SIG-M5 treated with dmso at 0.1 percent for 504 hours (cell line): Measurements from ENCODE around the gene SVOPL.
A peak's percentile ranks its signal among the peaks of the same experiment; 100 is the strongest.
"Not testable (repeated sequence)": the region's sequence is repeated elsewhere in the genome, so short reads cannot be mapped to it uniquely, and the experiment has no call there.

Source experiments
- DNase-seq: peaks from one replicate; lab custom pipeline; 2025; ENCODE audit not compliant: unreplicated experiment; lab: John Stamatoyannopoulos, UW

The SVOPL gene, protein sequence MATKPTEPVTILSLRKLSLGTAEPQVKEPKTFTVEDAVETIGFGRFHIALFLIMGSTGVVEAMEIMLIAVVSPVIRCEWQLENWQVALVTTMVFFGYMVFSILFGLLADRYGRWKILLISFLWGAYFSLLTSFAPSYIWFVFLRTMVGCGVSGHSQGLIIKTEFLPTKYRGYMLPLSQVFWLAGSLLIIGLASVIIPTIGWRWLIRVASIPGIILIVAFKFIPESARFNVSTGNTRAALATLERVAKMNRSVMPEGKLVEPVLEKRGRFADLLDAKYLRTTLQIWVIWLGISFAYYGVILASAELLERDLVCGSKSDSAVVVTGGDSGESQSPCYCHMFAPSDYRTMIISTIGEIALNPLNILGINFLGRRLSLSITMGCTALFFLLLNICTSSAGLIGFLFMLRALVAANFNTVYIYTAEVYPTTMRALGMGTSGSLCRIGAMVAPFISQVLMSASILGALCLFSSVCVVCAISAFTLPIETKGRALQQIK

DNA sequence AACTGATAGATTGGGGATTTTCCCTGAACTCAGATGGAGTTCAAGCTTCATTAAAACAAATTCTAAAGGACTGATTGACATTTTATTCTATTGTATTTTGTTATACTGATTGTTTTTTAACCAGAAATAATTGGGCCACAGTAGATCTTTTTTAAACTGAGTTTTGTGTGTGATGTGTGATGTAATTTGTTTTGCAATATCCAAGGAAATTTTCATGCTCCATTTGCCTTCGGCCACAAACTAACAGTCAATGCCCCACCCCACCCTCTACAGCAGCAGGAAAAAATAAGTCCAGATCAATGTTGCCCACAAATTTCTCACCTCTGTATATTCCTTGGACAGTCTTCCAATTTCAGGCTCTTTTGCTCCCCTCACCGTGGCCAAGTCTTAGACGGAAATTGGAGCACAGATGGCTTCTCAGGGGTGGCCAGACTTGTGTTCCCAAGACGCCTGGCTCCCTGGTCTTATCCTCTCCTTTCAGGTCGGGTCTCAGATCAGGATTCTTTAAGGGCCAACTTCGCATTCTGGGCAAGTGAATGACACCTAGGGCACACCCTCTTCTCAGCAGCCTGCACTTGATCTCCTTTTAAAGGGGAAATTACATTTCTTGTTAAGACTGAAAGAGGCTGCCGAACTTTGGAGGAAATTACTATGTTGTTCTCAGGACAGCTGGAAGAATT lies at the start of gene SVOPL:
SVOPL (minus strand) TSS at position 506 of the 680 bp plus-strand sequence. CDS start 22,317 bp downstream, outside the sequence.
- no peak for DNase-seq

GRCh38 chr7:138750473-138750872 lies 49.3 kb upstream of the SVOPL start:
- no peak for DNase-seq

- no peak for DNase-seq
These were observed 48.8 kb upstream of the SVOPL start for GRCh38 chr7:138749960-138750359.

DNA sequence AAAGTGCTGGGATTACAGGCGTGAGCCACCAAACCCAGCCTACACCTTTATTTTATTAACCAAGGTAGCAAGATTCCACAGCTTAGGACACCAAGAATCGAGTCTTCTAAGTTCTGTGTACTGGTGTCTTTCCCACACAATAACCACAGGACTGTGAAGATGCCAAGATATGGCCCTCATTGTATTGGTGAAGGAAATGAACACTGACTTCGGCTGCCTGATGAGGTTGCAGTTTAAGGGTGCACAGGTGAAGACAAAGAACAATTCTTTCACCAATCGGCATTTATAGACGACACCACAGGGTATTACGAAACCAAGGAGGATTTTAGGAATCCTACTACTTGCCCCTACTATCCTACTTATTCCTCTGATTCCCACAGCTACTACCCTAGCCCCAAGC lies 47.5 kb upstream of the SVOPL start:
- DNase-seq: no peak

DNA sequence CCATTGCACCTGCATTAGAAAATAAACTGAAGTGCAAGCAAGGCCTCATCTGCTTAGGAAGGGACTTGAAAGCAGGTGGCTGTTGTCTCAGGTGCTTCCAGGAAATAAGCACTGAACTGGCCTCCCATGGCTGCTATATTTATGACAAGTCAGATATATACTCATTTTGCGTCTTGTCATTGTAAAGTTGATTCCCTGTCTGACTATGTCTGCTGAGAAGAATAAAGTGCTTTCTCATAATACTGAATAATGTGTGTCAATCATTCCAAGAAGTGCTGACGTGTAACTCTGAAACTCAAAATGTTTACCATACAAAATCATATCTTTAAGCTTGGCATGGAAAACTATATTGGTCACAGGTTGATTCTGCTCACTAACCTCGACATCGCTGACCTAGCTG lies 44.9 kb upstream of the SVOPL start:
- DNase-seq: no peak

DNA sequence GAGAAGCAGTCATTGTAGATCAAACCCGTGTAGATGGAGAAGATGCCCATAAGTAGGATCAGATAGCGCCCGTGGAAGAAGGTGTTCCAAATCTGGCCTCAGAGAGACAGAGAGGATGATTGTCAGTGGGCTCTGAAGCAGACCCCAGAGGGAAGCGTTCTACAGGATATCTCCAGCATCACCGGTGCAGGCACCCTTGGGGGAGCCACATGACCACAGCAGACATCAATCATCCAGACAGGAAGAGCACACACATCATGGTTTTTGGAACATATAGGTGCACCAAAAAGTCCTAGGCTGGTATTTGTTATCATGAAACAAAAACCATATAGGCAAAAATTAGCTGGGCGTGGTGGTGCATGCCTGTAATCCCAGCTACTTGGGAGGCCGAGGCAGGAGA lies 44.0 kb upstream of the SVOPL start:
- DNase-seq: no peak

DNA sequence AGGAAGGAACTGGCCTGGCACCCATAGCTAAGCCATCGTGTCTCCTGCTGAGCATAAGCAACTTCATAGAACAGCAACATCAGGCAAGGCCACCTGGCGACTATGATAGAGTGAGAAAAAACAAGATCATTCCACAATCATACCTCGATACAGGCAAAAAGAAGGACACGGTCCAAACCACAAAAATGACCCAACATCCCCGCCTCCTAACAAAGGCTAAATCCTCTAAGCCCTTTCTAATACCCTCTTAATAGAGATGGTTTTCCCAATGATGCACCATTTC lies 40.2 kb upstream of the SVOPL start:
- DNase-seq: no peak

GRCh38 chr7:138739859-138740258 lies 38.7 kb upstream of the SVOPL start:
- DNase-seq: no peak

DNA sequence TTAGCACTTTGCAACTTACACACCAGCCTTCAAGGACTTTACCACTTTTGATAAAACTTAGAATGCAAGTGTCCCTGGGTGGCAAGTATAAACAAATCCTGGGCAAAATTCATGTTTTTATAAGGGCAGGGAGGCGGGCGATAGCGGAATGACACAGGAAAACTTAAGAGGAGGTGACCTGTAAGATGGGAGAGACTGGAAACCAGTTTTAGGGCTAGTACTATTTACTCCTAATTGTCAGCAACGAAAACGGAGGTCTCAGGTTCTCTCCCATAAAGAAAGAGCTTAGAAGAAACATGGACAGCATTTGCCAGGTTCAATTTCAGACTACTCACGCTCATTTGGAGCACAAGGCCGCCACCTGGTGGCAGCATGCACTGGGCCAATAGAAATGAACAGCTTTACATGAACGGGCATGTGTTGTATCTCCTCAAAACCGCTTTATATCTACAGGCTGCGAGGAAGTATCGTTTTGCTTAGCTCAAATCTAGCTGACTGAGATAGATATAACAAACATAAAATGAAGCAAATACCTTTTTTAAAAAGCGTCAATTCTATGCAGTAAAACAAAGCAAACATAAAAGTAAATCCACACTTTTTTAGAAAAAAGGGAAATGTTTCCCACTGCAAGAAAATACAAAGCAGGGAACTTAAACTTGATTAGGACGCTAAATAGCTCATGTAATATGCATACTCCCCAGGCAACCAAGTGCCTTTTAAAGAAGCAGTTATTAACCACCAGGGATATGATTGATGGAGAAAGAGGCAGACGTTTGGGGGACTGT lies 37.6 kb upstream of the SVOPL start:
- DNase-seq: peak; percentile 84

- no peak for DNase-seq
These were observed 37.0 kb upstream of the SVOPL start for GRCh38 chr7:138738114-138738513.

GRCh38 chr7:138735399-138735798 lies 34.2 kb upstream of the SVOPL start:
- no peak for DNase-seq

DNA sequence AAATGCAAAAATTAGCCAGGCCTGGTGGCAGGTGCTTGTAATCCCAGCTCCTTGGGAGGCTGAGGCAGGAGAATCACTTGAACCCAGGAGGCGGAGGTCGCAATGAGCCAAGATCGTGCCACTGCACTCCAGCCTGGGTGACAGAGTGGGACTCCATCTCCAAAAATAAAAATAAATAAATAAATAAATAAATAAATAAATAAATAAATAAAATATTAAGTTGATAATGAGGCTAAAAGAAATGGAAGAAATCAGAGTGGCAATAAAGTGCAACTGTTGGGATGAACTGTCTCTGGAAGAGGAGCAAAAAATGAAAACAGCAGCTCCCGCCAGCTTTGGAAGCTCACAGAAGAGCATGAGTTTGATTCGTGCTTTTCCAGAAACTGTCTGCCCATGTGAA lies 30.6 kb upstream of the SVOPL start:
- not testable (repeated sequence) for DNase-seq

DNA sequence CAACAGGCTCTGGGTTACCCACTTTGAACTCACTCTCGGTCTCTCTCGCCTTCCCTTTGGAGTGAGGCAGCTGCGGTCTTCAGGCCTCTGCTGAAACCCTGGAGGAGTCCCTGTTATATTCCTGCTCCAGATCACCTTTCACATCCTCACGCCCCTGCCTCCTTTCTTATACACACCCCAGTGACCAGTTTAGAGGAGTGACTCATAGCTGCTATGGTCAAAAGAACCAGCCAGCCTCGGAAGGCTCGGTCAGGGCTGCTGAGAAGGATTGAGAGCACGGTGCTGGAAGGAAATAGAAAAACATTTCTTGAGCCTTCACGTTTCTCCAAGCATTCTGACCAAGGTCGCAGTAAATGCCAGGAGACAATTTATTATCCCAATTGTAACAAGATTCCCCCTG lies 28.3 kb upstream of the SVOPL start:
- no peak for DNase-seq

DNA sequence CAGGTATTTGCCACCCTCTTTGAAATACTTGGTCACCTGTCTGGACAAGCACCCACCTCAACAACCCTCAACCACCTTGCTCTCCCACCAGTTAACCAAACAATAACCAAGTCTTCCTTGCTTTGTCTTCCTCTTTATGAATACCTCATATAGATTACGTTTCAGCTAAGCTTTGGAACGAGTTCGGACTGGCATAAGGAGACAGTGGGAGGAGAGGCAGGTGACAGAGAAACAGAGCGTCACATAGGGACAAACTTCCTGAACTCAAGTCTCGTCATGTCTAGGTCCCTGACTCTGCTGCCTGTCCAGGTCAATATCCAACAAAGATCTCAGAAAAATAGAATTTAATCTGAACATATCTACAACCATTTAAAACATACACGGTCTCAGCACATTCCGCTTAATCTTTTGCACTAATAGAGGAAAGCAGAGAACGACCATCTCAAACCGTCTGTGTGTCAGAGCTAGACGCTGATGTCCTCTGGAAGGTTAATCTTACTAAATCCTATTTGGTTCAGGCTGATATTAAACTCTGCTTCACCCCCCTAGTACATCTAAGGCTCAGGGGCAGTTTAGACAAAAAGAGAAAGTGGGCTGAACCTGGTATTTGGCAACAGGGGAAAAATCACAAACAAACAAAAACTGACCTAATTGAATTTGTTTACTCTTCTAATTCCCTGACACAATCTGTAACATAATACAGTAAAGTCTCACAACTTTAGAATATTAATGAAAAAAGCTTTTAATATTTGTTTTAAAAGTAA lies 26.4 kb upstream of the SVOPL start:
- no peak for DNase-seq

DNA sequence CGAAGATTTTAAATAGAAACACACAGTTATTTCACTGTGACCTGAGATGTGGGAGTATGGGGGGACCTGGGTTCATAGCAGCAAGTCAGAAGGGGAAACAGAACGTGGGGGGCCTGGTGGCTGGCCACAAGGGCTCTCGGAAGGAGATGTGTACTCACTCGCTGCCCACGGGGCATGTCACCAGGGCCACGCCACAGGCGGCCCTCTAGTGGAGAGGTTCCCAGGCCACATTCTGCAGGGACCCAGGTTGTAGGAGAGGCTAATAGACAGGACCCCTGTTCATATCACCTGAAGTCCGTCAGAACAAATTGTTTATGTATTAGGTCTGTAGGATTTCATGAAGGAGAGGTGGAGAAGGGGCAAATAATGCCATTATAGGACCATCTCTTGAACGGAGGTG lies 25.1 kb upstream of the SVOPL start:
- no peak for DNase-seq

DNA sequence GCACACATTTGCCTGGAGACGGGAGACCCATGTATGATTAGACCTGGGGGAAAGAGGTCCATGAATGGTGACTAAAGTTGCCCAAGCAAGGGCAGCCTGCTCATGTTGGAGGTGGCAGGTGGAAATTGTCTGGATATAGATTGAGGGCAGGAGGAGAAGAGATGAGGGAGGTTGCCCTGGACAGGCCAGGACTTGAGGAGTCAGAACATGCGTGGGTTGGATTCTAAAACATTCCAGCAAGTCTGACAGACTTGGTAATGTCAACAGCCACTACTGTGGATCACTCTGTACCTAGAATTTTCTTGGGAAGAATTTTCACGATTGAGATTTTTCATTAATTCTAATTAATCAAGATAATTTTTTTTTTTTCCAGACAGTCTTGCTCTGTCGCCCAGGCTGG lies 19.1 kb upstream of the SVOPL start:
- DNase-seq: no peak

DNA sequence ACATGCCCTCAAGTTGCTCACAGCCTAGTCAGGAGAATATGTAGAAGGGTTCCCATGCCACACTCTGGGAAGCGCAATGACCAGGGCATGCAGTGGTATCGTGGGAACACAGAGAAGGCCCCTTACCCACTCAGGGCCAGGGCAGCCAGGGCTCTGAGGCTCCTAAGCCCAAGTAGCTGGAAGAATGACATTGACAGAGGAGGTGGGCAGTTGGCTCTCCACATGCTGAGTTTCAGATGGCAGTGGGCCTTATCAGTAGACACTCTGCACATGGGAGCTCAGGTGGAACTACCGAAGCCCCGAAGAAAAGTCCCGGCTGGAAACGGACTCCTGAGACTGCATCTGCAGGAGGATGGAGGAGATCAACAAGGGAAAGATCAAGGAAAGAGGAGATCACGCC lies 15.7 kb upstream of the SVOPL start:
- DNase-seq: no peak

GRCh38 chr7:138713191-138713590 lies 12.0 kb upstream of the SVOPL start:
- DNase-seq: no peak

DNA sequence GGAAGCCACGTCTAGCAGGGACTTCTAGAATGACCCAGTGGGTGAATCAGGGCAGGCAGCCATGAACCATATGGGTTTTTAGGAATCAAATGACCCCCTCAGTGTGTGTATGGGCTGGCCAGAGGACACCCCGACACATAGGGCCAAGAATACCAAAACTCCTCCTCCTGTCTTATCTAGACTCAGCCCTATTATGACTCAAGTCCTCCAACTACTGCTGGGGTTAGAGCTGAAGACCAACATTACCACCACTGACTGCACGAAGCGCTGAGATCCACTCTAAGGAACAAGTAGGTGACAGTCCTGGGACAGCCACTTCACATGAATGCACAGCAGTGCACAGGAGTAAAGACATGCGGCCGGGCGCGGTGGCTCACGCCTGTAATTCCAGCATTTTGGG lies 11.5 kb upstream of the SVOPL start:
- DNase-seq: no peak

GRCh38 chr7:138710536-138711385 lies 9.6 kb upstream of the SVOPL start:
- DNase-seq: no peak
